PC-9 (cell line): Measurements from ENCODE around the gene CLECL1.

ENCODE experiments used
- CTCF ChIP-seq: fragments of 200-600 bp; sonication (generic); conservative IDR thresholded peaks from 2 replicates; pipeline ENCODE4 v1.6.1; 2017; ENCODE audit warnings: mixed run types, antibody characterized with exemption, mild to moderate bottlenecking, moderate library complexity
- EZH2 ChIP-seq: fragments of 200-600 bp; sonication (generic); IDR thresholded peaks from 2 replicates; pipeline ENCODE4 v1.8.0; 2017; ENCODE audit warnings: antibody characterized with exemption, low read depth

GRCh38 chr12:9753073-9753472 lies 20.2 kb upstream of the CLECL1 start:
- TF ChIP-seq CTCF (no peak), EZH2 (no peak)
